Suprapubic skin (tissue), 3 donors: ENCODE results near the gene EMID1.

Experiments used
- POLR2AphosphoS5 ChIP-seq, 3 donors: sonication (generic); formaldehyde crosslinking; IDR thresholded peaks; one replicate each; pipeline ENCODE4 v1.6.1; 2017; ENCODE audit warnings: antibody characterized with exemption in 3 of 3
- TF ChIP-seq, protein P1 (sequence below), 2 donors: fragments of 200-600 bp in 1 of 2; fragments of 450-650 bp in 1 of 2; sonication (generic) in 1 of 2; IDR thresholded peaks; one replicate each; pipeline ENCODE4 v1.5.1; 2016 to 2019; ENCODE audit warnings: antibody characterized with exemption in 2 of 2, mild to moderate bottlenecking in 1 of 2, moderate library complexity in 1 of 2

DNA sequence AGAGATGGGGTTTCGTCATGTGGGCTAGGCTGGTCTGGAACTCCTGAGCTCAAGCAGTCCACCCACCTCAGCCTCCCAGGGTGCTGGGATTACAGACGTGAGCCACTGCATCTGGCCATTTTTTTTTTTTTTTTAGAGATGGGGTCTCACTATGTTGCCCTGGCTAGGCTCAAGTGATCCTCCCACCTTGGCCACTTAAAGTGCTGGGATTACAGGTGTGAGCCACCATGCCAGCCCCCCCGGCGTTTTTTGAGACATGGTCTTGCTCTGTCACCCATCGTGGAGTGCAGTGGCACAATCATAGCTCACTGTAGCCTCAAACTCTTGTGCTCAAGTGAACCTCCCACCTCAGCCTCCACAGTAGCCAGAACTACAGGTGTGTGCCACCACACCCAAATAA lies 45.6 kb downstream of the EMID1 start:
- TF ChIP-seq, protein P1, sequence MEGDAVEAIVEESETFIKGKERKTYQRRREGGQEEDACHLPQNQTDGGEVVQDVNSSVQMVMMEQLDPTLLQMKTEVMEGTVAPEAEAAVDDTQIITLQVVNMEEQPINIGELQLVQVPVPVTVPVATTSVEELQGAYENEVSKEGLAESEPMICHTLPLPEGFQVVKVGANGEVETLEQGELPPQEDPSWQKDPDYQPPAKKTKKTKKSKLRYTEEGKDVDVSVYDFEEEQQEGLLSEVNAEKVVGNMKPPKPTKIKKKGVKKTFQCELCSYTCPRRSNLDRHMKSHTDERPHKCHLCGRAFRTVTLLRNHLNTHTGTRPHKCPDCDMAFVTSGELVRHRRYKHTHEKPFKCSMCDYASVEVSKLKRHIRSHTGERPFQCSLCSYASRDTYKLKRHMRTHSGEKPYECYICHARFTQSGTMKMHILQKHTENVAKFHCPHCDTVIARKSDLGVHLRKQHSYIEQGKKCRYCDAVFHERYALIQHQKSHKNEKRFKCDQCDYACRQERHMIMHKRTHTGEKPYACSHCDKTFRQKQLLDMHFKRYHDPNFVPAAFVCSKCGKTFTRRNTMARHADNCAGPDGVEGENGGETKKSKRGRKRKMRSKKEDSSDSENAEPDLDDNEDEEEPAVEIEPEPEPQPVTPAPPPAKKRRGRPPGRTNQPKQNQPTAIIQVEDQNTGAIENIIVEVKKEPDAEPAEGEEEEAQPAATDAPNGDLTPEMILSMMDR (IDR thresholded peaks at IDR 0.05), result no peak
- TF ChIP-seq POLR2AphosphoS5 (IDR thresholded peaks at IDR 0.05), result no peak
